NB4 (cell line): ENCODE data around the gene HS6ST3.

Source experiments
- DNase-seq: peaks from one replicate; pipeline ENCODE4 v3.0.0; 2010; ENCODE audit warnings: low read depth
- H3K4me3 ChIP-seq: one replicate; pipeline ENCODE4 v1.5.1; 2011; ENCODE audit warnings: mild to moderate bottlenecking, low read depth, low read length, moderate library complexity
- CTCF ChIP-seq: IDR thresholded peaks from one replicate; pipeline ENCODE4 v1.5.1; 2012; ENCODE audit warnings: low read depth, low read length
- MYC ChIP-seq: IDR thresholded peaks from 2 replicates; pipeline ENCODE4 v1.6.1; 2011; ENCODE audit warnings: low read depth, low read length
- POLR2A ChIP-seq: IDR thresholded peaks from 2 replicates; pipeline ENCODE4 v1.6.1; 2011; ENCODE audit warnings: mild to moderate bottlenecking; ENCODE audit not compliant: insufficient read length; ENCODE audit errors: extremely low read depth
- TF ChIP-seq, protein P1 (sequence below): IDR thresholded peaks from 2 replicates; pipeline ENCODE4 v1.6.1; 2011; ENCODE audit warnings: low read depth, low read length

The HS6ST3 gene

DNA sequence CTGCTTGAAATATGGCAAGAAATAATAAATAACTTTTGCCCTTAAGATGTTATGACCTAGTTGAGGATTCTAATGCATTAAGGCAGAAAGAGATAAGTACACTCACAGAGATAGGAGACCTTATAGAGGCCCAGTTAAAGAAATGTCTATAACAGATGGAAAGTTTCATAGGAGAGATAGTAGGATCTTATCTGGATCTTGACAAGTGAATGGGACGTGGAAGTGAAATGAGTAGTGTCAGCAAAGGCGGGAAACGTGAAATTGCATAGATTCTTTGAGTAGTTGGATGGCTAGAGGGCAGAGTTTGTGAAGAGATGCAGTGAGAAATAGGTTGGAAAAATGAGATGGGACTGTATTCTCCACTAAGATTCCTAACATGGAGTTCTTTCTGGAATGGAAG lies 71.2 kb downstream of the HS6ST3 start:
- no peak for DNase-seq
- H3K4me3 ChIP-seq, result no peak overlapping the region
- TF ChIP-seq, protein P1, sequence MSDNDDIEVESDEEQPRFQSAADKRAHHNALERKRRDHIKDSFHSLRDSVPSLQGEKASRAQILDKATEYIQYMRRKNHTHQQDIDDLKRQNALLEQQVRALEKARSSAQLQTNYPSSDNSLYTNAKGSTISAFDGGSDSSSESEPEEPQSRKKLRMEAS, result no peak
- TF ChIP-seq CTCF (no peak), POLR2A (no peak), MYC (no peak)

DNA sequence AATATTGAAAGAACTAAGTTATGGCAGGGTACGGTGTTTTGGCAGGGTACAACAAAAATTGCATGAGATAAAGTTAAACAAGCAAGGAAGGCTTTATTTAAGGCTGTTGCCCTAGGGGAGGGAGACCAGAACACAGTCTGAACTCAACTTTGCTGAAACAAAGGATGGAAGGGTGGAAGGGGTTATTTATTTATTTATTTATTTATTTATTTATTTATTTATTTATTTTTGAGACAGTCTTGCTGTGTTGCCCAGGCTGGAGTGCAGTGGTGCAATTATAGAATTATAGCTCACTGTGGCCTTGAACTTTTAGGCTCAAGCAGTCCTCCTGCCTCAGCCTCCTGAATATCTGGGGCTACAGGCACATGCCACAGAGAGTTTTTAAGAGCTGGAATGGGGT lies 75.9 kb downstream of the HS6ST3 start:
- TF ChIP-seq MYC, result no peak
- TF ChIP-seq, protein P1, result no peak
- no peak for TF ChIP-seq POLR2A
- no peak for TF ChIP-seq CTCF
- DNase-seq, result no peak
- H3K4me3 ChIP-seq, result no peak overlapping the region

GRCh38 chr13:96172066-96172465 lies 82.2 kb downstream of the HS6ST3 start:
- DNase-seq, result no peak
- no peak overlapping the region for H3K4me3 ChIP-seq
- no peak for TF ChIP-seq POLR2A
- TF ChIP-seq, protein P1, result no peak

- no peak for DNase-seq
- no peak overlapping the region for H3K4me3 ChIP-seq
- TF ChIP-seq CTCF (no peak), POLR2A (no peak)
- TF ChIP-seq, protein P1, result no peak
Measured at GRCh38 chr13:96178759-96179158, 88.9 kb downstream of the HS6ST3 start.

DNA sequence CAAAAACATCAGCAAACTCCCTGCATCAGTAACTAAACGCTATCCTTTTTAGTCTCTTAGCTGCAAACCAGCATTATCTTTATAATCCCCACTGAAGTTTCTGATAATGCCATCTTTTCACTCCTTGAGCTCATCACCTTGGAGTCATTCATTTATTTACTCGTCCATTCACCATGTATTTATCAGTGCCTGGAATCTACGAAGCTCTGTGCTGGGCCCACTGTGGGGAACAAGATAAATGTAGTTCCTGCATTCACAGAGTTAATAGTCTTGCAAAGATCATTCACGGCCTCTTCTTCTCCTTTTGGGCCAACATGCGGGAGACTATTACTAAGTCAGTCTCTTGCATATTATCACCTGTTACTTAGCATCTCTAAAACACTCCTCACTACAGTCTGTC lies 89.4 kb downstream of the HS6ST3 start:
- no peak overlapping the region for H3K4me3 ChIP-seq
- TF ChIP-seq, protein P1, result no peak
- no peak for TF ChIP-seq MYC
- TF ChIP-seq CTCF, result no peak
- TF ChIP-seq POLR2A, result no peak
- DNase-seq, result no peak

DNA sequence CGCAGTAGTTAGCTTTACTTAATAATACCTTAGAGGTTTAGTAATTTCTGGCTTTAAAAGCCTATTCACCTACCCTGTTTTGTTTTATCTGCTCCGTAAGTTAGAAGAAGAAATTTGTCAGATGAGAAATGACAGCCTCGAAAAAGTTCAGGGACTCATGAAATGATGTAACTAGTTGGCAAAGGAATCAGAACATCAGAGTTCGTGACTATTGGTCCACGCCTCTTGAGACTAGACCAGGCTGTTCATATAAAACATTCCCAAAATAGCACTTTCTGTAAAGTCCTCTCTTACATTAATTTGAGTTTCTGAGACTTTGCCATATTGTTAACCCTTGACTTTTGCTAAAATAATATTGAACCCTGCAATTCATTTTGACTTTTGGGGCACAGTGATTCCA lies 92.0 kb downstream of the HS6ST3 start:
- no peak overlapping the region for H3K4me3 ChIP-seq
- TF ChIP-seq CTCF (no peak), POLR2A (no peak), MYC (no peak)
- TF ChIP-seq, protein P1, result no peak
- DNase-seq, result no peak
